Skeletal muscle tissue (tissue), 4 donors: ENCODE results near the gene BCAS4. TPM values are rescaled to one million over a fixed set of nuclear protein-coding genes. Genes with fewer than 3 reads are reported as not detected.

Source experiments
- H3K27ac ChIP-seq: one replicate; pipeline ENCODE4 v1.7.0; 2013; ENCODE audit warnings: mild to moderate bottlenecking, low read depth, low read length, inconsistent platforms
- H3K27me3 ChIP-seq, 3 donors: one replicate each; pipeline ENCODE4 v1.7.0; 2013; ENCODE audit warnings: low read length in 3 of 3; ENCODE audit not compliant: control insufficient read depth in 3 of 3, insufficient read depth in 3 of 3
- H3K36me3 ChIP-seq, 3 donors: one replicate each; pipeline ENCODE4 v1.7.0; 2013; ENCODE audit warnings: low read length in 3 of 3; ENCODE audit not compliant: control insufficient read depth in 3 of 3, insufficient read depth in 3 of 3
- H3K4me1 ChIP-seq, 3 donors: one replicate each; pipeline ENCODE4 v1.7.0; 2013; ENCODE audit warnings: low read length in 3 of 3, mild to moderate bottlenecking in 3 of 3; ENCODE audit not compliant: control insufficient read depth in 3 of 3, insufficient read depth in 3 of 3
- H3K4me3 ChIP-seq, 3 donors: one replicate each; pipeline ENCODE4 v1.7.0; 2013; ENCODE audit warnings: low read length in 3 of 3
- H3K9ac ChIP-seq, 3 donors: one replicate each; pipeline ENCODE4 v1.7.0; 2013; ENCODE audit warnings: low read length in 3 of 3, mild to moderate bottlenecking in 3 of 3, moderate library complexity in 2 of 3, low read depth in 1 of 3
- H3K9me3 ChIP-seq, 3 donors: one replicate each; pipeline ENCODE4 v1.7.0; 2013; ENCODE audit warnings: low read length in 3 of 3; ENCODE audit not compliant: control insufficient read depth in 3 of 3
- total RNA-seq: library from RNA; depleted of rRNA; stranded (reverse); fragments of >200 nt; gene quantifications from one replicate; pipeline ENCODE4 v1.2.3, GENCODE V29; 2014
- donor health status: Osteomylitis.

BCAS4 gene
- total RNA-seq, 1 donor from 2014 or later, result 1.0 TPM

DNA sequence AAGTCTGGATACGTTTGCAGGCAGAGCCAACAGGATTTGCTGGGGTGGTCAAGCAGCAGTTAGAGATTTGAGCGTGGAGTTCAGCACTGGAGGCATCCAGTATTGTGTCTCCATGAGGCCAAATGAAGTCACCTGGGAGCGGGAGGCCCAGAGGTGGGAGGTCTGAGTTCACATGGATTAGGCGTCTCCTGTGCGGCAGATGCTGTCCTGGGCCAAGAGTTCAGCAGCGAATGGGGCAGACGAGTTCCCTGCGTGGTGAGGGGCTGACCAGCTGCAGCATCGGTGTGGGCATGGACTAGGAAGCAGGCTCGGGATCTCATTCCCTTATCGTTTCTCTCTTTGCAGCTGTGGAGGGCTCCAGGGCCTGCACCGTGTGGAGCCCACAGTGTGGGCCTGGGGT is 66.2 kb downstream of the BCAS4 start:
- no peak overlapping the region for H3K9ac ChIP-seq
- H3K27me3 ChIP-seq, result peaks cover 0 to 2% (median under 1%) of the 10 kb centered on the region in 3 donors
- no peak overlapping the region for H3K4me3 ChIP-seq
- H3K9me3 ChIP-seq, result no peaks in the 10 kb centered on the region
- H3K36me3 ChIP-seq, result no peaks in the 10 kb centered on the region
- H3K4me1 ChIP-seq, result no peaks in the 10 kb centered on the region
- H3K27ac ChIP-seq, result no peak overlapping the region

DNA sequence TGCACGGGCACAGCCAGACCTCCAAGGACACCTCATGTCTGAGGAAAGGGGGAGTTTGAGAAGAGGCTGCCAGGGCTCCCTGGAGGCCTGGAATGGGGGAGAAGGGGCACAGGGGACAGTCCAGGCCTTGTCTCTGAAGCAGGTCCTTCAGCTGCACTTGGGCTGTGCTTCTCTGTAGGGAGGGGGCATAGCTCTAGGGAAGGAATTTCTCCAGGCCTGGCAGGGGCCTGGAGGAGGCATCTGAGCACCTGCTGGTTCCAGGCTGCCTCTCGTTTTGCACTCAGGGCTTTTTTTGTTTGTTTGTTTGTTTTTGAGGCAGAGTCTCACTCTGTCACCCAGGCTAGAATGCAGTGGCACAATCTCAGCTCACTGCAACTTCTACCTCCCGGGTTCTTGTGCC is 67.7 kb downstream of the BCAS4 start:
- H3K27ac ChIP-seq, result no peak overlapping the region
- H3K4me1 ChIP-seq, result no peaks in the 10 kb centered on the region
- no peak overlapping the region for H3K9ac ChIP-seq
- H3K4me3 ChIP-seq, result no peak overlapping the region
- H3K9me3 ChIP-seq, result no peaks in the 10 kb centered on the region
- no peaks in the 10 kb centered on the region for H3K36me3 ChIP-seq
- H3K27me3 ChIP-seq, result peaks cover 0 to 2% (median 0%) of the 10 kb centered on the region in 3 donors

- no peak overlapping the region for H3K9ac ChIP-seq
- H3K9me3 ChIP-seq, result no peaks in the 10 kb centered on the region
- no peak overlapping the region for H3K27ac ChIP-seq
- no peaks in the 10 kb centered on the region for H3K4me1 ChIP-seq
- H3K27me3 ChIP-seq, result peaks cover 0 to 2% (median 0%) of the 10 kb centered on the region in 3 donors
- H3K4me3 ChIP-seq, result no peak overlapping the region
- no peaks in the 10 kb centered on the region for H3K36me3 ChIP-seq
Observed at GRCh38 chr20:50865114-50865513, 70.3 kb downstream of the BCAS4 start.

DNA sequence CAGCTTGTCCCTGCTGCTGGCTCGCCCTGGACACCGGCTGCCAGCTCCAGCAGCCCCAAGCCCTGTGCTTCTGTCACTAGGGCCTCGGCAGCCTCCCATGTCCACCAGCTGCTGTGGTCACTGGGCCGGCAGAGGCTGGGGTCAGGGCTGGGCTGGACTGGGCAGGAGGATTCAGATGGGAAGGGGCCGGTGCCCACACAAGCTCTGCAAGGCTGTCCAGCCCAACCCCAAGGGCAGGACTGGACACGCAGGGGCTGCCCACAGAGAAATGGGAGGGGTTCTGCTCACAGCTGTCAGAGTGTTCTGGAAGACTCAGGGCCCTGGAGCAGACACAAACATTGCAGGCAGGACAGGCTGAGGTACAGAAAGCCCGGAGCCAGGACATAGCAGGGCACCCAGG is 70.7 kb downstream of the BCAS4 start:
- Histone ChIP-seq H3K4me3 (no peak overlapping the region), H3K27ac (no peak overlapping the region), H3K9me3 (no peaks in the 10 kb centered on the region), H3K27me3 (peaks cover 0 to 2% (median 0%) of the 10 kb centered on the region in 3 donors), H3K4me1 (no peaks in the 10 kb centered on the region), H3K36me3 (no peaks in the 10 kb centered on the region), H3K9ac (no peak overlapping the region)

DNA sequence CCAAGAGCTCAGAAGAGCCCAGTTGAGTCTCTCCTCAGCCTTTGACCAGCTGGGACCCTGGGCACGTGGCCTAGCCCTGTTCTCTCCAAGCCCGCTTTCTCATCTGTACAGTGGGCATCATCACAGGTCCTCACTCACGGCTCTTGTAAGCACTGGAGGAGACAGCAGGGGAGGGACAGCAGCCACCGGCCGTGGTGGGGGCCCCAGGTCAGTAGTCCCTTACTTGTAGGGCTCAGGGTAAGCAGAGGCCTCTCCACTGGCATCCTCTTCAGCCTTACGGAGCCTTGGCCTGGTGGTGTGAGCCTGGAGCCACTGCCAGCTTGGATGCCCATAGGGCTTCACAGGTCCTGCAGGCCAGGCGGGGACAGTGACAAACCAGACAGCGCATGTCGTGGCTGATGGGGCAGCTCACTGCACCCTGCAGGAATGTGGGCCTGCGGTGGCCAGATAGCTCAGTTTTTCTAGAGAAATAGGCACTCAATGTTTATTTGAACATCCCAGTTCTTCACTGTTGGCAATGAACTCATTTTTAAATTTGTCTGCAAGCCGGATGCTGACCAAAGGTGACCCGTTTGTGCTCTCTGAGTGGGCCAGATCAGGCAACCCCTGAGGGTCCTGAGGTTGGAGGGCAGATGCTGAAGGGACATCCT is 71.3 kb downstream of the BCAS4 start:
- H3K9ac ChIP-seq, result no peak overlapping the region
- H3K27me3 ChIP-seq, result peaks cover 0 to 1% (median 0%) of the 10 kb centered on the region in 3 donors
- no peaks in the 10 kb centered on the region for H3K4me1 ChIP-seq
- no peak overlapping the region for H3K27ac ChIP-seq
- no peak overlapping the region for H3K4me3 ChIP-seq
- H3K36me3 ChIP-seq, result no peaks in the 10 kb centered on the region
- H3K9me3 ChIP-seq, result no peaks in the 10 kb centered on the region

GRCh38 chr20:50866831-50867230 is 72.0 kb downstream of the BCAS4 start:
- no peaks in the 10 kb centered on the region for H3K36me3 ChIP-seq
- H3K4me3 ChIP-seq, result no peak overlapping the region
- H3K9ac ChIP-seq, result no peak overlapping the region
- no peaks in the 10 kb centered on the region for H3K9me3 ChIP-seq
- no peak overlapping the region for H3K27ac ChIP-seq
- H3K27me3 ChIP-seq, result no peaks in the 10 kb centered on the region
- H3K4me1 ChIP-seq, result no peaks in the 10 kb centered on the region

DNA sequence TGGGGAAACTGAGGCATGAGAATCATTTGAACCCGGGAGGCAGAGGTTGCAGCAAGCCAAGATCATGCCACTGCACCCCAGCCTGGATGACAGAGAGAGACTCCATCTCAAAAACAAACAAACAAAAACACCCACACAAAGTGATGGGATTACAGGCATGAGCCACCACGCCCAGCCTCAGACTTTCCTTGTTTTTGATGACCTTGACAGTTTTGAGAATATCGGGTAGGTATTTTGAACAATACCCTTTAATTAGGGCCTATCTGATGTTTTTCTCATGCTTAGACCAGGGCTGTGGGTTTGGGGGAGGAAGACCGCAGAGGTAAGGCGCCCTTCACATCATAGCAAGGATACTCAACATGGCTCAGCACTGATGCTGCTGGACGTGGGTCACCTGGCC is 72.9 kb downstream of the BCAS4 start:
- Histone ChIP-seq H3K36me3 (no peaks in the 10 kb centered on the region), H3K9me3 (no peaks in the 10 kb centered on the region), H3K4me1 (no peaks in the 10 kb centered on the region), H3K27me3 (no peaks in the 10 kb centered on the region), H3K27ac (no peak overlapping the region), H3K9ac (no peak overlapping the region), H3K4me3 (no peak overlapping the region)

DNA sequence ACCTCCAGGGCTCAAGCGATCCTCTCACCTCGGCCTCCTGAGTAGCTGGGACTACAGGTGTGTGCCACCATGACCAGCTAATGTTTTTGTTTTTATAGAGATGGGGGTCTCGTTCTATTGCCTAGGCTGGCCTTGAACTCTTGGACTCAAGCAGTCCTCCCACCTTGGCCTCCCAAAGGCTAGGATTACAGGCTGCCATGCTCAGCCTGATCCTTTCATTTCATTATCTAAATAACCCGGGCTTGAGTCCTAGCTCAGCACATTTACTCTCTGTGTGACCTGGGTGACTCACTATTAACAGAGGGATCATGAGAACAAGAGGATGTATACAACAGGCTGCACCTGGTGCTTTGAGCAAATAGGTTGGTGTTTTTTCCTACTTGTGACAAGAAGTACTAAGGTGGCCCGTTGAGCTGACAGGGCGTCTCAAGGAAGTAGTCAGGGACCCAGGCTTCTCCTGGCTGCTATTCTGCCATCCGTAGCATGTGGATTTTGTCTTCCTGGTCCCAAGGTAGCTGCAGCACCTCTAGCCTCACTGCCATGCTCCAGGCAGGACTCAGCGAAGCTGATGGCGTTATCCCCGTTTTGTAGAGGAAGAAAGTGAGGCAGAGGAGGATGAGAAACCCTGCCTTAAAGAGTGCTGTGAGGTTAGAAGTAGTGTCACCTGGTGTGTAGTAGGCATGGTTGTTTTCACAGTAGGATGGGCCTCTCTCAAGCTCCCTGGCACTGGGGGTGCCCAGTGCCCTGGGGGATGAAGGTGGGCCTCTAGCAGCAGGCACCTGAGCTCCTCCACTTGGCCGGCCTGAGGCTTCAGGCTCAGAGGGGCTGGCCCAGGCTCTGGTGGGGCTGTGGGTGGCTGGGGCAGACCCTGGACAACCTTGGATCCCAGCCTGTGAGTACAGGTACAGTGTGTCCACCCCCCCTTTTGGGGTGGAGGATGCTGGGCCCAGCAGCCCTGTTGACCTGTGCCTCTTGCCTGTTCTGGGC is 73.9 kb downstream of the BCAS4 start:
- H3K27ac ChIP-seq, result no peak overlapping the region

DNA sequence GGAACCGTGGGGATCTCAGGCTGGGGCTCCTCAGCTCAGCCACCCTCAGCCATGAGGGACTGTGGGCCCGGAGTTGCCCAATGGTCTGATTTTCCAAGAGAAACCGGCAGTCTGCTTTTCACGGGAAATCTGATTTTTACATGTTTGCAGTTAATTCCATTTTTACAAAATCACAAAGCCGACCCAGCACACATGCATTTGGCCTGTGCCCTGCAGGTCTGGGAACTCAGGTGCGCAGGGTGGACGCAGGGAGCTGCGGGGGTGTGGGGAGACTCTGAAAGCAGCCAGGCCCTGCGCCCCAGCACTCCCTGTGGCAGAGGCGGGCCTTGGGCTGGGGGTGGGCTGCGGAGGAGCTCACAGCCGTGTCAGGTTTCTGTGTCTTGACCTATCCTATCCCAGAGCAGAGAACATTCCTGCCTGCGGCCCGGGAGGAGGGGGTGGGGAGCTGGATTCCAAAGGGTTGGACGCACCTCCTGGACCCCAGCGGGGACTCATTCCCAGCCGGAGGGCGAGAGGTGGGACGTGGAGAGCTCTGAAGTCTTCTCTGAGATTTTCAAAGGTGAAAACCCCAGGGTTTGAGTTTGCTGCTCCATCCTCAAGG is 75.8 kb downstream of the BCAS4 start:
- no peak overlapping the region for H3K9ac ChIP-seq
- H3K36me3 ChIP-seq, result no peaks in the 10 kb centered on the region
- H3K27me3 ChIP-seq, result no peaks in the 10 kb centered on the region
- no peak overlapping the region for H3K4me3 ChIP-seq
- no peak overlapping the region for H3K27ac ChIP-seq
- H3K9me3 ChIP-seq, result no peaks in the 10 kb centered on the region
- H3K4me1 ChIP-seq, result no peaks in the 10 kb centered on the region

More for the DNA sequence above, 73.9 kb downstream of the BCAS4 start:
- Histone ChIP-seq H3K36me3 (no peaks in the 10 kb centered on the region), H3K4me3 (no peak overlapping the region), H3K27me3 (no peaks in the 10 kb centered on the region), H3K9ac (no peak overlapping the region), H3K9me3 (no peaks in the 10 kb centered on the region), H3K4me1 (no peaks in the 10 kb centered on the region)
